NB4 (cell line): ENCODE results near the gene SPHK2.

Experiments
- DNase-seq: peaks from one replicate; pipeline ENCODE4 v3.0.0; 2010; ENCODE audit warnings: low read depth
- H3K4me3 ChIP-seq: one replicate; pipeline ENCODE4 v1.5.1; 2011; ENCODE audit warnings: mild to moderate bottlenecking, low read depth, low read length, moderate library complexity
- CTCF ChIP-seq: IDR thresholded peaks from one replicate; pipeline ENCODE4 v1.5.1; 2012; ENCODE audit warnings: low read depth, low read length
- MAX ChIP-seq: IDR thresholded peaks from 2 replicates; pipeline ENCODE4 v1.6.1; 2011; ENCODE audit warnings: low read depth, low read length
- MYC ChIP-seq: IDR thresholded peaks from 2 replicates; pipeline ENCODE4 v1.6.1; 2011; ENCODE audit warnings: low read depth, low read length
- POLR2A ChIP-seq: IDR thresholded peaks from 2 replicates; pipeline ENCODE4 v1.6.1; 2011; ENCODE audit warnings: mild to moderate bottlenecking; ENCODE audit not compliant: insufficient read length; ENCODE audit errors: extremely low read depth

The SPHK2 gene

GRCh38 chr19:48646001-48646721, 26.9 kb downstream of the SPHK2 start, which contains the start of gene CA11:
CA11 (minus strand) TSS chr19:48646187; CDS start chr19:48645632, 555 bp downstream.
- H3K4me3 ChIP-seq = peak within 1 kb of the TSS; percentile 17
- peak; percentile 100 for TF ChIP-seq CTCF
- no peak for TF ChIP-seq MAX
- peak; percentile 99 for DNase-seq

- no peak for DNase-seq
- TF ChIP-seq CTCF (no peak), POLR2A (no peak), MAX (no peak), MYC (no peak)
- H3K4me3 ChIP-seq = no peak overlapping the region
Measured at GRCh38 chr19:48646722-48647216, 27.5 kb downstream of the SPHK2 start.

- DNase-seq = no peak
- no peak overlapping the region for H3K4me3 ChIP-seq
- TF ChIP-seq POLR2A (no peak), CTCF (no peak), MYC (no peak), MAX (no peak)
Measured at GRCh38 chr19:48648134-48648533, 28.8 kb downstream of the SPHK2 start.

- DNase-seq = no peak
- H3K4me3 ChIP-seq = no peak overlapping the region
- TF ChIP-seq CTCF = no peak
- TF ChIP-seq MAX = no peak
- no peak for TF ChIP-seq MYC
- no peak for TF ChIP-seq POLR2A
Measured at GRCh38 chr19:48650974-48651682, 31.8 kb downstream of the SPHK2 start.

GRCh38 chr19:48651683-48652048, 32.4 kb downstream of the SPHK2 start:
- TF ChIP-seq MYC (no peak), POLR2A (no peak), MAX (no peak), CTCF (no peak)
- no peak for DNase-seq
- H3K4me3 ChIP-seq = no peak overlapping the region
